Measurements from ENCODE around the gene PITX3.

- TF ChIP-seq, protein P1, sequence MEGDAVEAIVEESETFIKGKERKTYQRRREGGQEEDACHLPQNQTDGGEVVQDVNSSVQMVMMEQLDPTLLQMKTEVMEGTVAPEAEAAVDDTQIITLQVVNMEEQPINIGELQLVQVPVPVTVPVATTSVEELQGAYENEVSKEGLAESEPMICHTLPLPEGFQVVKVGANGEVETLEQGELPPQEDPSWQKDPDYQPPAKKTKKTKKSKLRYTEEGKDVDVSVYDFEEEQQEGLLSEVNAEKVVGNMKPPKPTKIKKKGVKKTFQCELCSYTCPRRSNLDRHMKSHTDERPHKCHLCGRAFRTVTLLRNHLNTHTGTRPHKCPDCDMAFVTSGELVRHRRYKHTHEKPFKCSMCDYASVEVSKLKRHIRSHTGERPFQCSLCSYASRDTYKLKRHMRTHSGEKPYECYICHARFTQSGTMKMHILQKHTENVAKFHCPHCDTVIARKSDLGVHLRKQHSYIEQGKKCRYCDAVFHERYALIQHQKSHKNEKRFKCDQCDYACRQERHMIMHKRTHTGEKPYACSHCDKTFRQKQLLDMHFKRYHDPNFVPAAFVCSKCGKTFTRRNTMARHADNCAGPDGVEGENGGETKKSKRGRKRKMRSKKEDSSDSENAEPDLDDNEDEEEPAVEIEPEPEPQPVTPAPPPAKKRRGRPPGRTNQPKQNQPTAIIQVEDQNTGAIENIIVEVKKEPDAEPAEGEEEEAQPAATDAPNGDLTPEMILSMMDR (IDR thresholded peaks at IDR 0.05), result no peak
- TF ChIP-seq POLR2A (IDR thresholded peaks at IDR 0.05) (no peak), EP300 (IDR thresholded peaks at IDR 0.05) (no peak)
Observed at GRCh38 chr10:102230264-102230860, 10.9 kb downstream of the PITX3 start.

Data from upper lobe of left lung (tissue), 4 donors.